Medulla oblongata (tissue), 1 donor: ENCODE data around the gene CDHR4.
"Not testable (repeated sequence)": the region's sequence is repeated elsewhere in the genome, so short reads cannot be mapped to it uniquely, and the experiment has no call there.

Source experiments
- DNase-seq: peaks from one replicate; pipeline ENCODE4 v3.0.0-alpha.2; 2015; ENCODE audit errors: extremely low spot score

Gene CDHR4

GRCh38 chr3:49803465-49804140 lies 3.9 kb upstream of the CDHR4 start:
- DNase-seq: no peak

GRCh38 chr3:49802719-49803464 lies 3.2 kb upstream of the CDHR4 start, which contains the start of gene INKA1:
Gene INKA1, plus strand, starts transcription at chr3:49803261. Its CDS starts 132 bp downstream, at chr3:49803393.
- DNase-seq: peak; percentile 92

- no peak for DNase-seq
These were observed 1.5 kb upstream of the CDHR4 start for GRCh38 chr3:49801160-49801559.

- no peak for DNase-seq
These were observed 568 bp downstream of the CDHR4 start for GRCh38 chr3:49799105-49799504.

- no peak for DNase-seq
These were observed 4.5 kb downstream of the CDHR4 start for GRCh38 chr3:49794926-49795905.

- DNase-seq: no peak
These were observed 5.2 kb downstream of the CDHR4 start for GRCh38 chr3:49794431-49794830.

GRCh38 chr3:49793486-49794085 lies 6.1 kb downstream of the CDHR4 start:
- DNase-seq: no peak

GRCh38 chr3:49792371-49793150 lies 7.1 kb downstream of the CDHR4 start:
- no peak for DNase-seq

- DNase-seq: no peak
These were observed 8.1 kb downstream of the CDHR4 start for GRCh38 chr3:49791571-49791970.

- no peak for DNase-seq
These were observed 8.9 kb downstream of the CDHR4 start for GRCh38 chr3:49790626-49791411.

GRCh38 chr3:49788056-49788455 lies 11.6 kb downstream of the CDHR4 start:
- DNase-seq: no peak

GRCh38 chr3:49787536-49787935 lies 12.1 kb downstream of the CDHR4 start:
- DNase-seq: no peak

- peak; percentile 46 for DNase-seq
These were observed 12.6 kb downstream of the CDHR4 start for GRCh38 chr3:49787182-49787464.

- peak; percentile 100 for DNase-seq
These were observed 13.1 kb downstream of the CDHR4 start, which contains the start of gene IP6K1 for GRCh38 chr3:49786357-49787181. Gene IP6K1, minus strand, starts transcription at chr3:49786542. Its CDS starts 38,502 bp downstream, at chr3:49748040.

- DNase-seq: no peak
These were observed 13.9 kb downstream of the CDHR4 start for GRCh38 chr3:49785565-49786356.

GRCh38 chr3:49782277-49782676 lies 17.4 kb downstream of the CDHR4 start:
- not testable (repeated sequence) for DNase-seq

- DNase-seq: no peak
These were observed 18.1 kb downstream of the CDHR4 start for GRCh38 chr3:49781415-49782199.

GRCh38 chr3:49780975-49781365 lies 18.7 kb downstream of the CDHR4 start:
- not testable (repeated sequence) for DNase-seq
